ENCODE results near the gene EIF4G3.
A peak's percentile ranks its signal among the peaks of the same experiment; 100 is the strongest.

EIF4G3 gene

GRCh38 chr1:21160263-21160796 lies 16.4 kb downstream of the EIF4G3 start:
- no peak overlapping the region for H3K4me3 ChIP-seq (ENCODE audit: low read length)
- H3K36me3 ChIP-seq (ENCODE audit: control insufficient read depth, insufficient read depth, low read length) = no peaks in the 10 kb centered on the region
- no peaks in the 10 kb centered on the region for H3K27me3 ChIP-seq (ENCODE audit: control insufficient read depth, insufficient read depth, low read length)
- no peak overlapping the region for H3K27ac ChIP-seq (ENCODE audit: low read depth, low read length)
- no peaks in the 10 kb centered on the region for H3K4me1 ChIP-seq (ENCODE audit: control insufficient read depth, insufficient read depth, low read length)
- H3K9ac ChIP-seq (ENCODE audit: low read length) = no peak overlapping the region

DNA sequence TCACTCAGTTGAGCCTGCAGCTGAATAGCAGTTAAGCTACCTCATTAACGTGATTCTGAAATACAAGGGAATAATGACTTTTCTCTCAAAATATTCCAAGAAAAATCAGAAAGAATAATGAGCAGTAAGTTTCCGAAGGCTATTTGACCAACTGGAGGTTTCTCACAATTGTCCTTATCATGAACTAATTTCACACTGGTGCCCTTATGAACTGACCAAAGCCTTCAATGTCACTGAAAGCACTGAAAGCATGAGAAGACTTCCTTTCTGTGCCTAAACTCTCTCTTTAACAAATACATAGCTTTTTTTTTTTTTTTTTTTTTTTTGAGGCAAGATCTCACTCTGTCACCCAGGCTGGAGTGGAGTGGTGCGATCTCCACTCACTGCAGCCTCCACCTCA lies 18.8 kb downstream of the EIF4G3 start:
- H3K27me3 ChIP-seq (ENCODE audit: control insufficient read depth, insufficient read depth, low read length) = no peaks in the 10 kb centered on the region
- no peak overlapping the region for H3K9ac ChIP-seq (ENCODE audit: low read length)
- no peak overlapping the region for H3K27ac ChIP-seq (ENCODE audit: low read depth, low read length)
- no peaks in the 10 kb centered on the region for H3K36me3 ChIP-seq (ENCODE audit: control insufficient read depth, insufficient read depth, low read length)
- no peak overlapping the region for H3K4me3 ChIP-seq (ENCODE audit: low read length)
- no peaks in the 10 kb centered on the region for H3K4me1 ChIP-seq (ENCODE audit: control insufficient read depth, insufficient read depth, low read length)

- Histone ChIP-seq H3K4me3 (ENCODE audit: low read length) (no peak overlapping the region), H3K9ac (ENCODE audit: low read length) (no peak overlapping the region), H3K4me1 (ENCODE audit: control insufficient read depth, insufficient read depth, low read length) (peaks cover 3% of the 10 kb centered on the region), H3K36me3 (ENCODE audit: control insufficient read depth, insufficient read depth, low read length) (no peaks in the 10 kb centered on the region), H3K27me3 (ENCODE audit: control insufficient read depth, insufficient read depth, low read length) (no peaks in the 10 kb centered on the region), H3K27ac (ENCODE audit: low read depth, low read length) (no peak overlapping the region)
These were observed 19.6 kb downstream of the EIF4G3 start for GRCh38 chr1:21157054-21157453.

GRCh38 chr1:21156019-21156418 lies 20.7 kb downstream of the EIF4G3 start:
- no peak overlapping the region for H3K4me3 ChIP-seq (ENCODE audit: low read length)
- no peaks in the 10 kb centered on the region for H3K27me3 ChIP-seq (ENCODE audit: control insufficient read depth, insufficient read depth, low read length)
- no peak overlapping the region for H3K9ac ChIP-seq (ENCODE audit: low read length)
- H3K27ac ChIP-seq (ENCODE audit: low read depth, low read length) = no peak overlapping the region
- no peaks in the 10 kb centered on the region for H3K36me3 ChIP-seq (ENCODE audit: control insufficient read depth, insufficient read depth, low read length)
- peaks cover 6% of the 10 kb centered on the region for H3K4me1 ChIP-seq (ENCODE audit: control insufficient read depth, insufficient read depth, low read length)

DNA sequence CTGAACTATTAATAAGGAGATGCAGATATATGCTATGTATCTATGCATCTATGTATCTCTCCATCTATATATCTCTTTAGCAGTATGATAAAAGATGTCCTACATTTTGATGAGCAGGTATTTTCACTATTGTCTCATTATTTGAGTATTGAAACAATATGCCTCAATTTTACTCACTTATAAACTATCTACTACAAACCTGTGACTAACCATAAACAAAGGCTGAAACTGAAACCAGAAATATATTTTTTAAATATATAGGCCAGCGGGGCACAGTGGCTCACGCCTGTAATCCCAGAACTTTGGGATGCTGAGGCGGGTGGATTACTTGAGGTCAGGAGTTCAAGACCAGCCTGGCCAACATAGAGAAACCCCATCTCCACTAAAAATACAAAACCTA lies 22.0 kb downstream of the EIF4G3 start:
- Histone ChIP-seq H3K27me3 (ENCODE audit: control insufficient read depth, insufficient read depth, low read length) (no peaks in the 10 kb centered on the region), H3K9ac (ENCODE audit: low read length) (no peak overlapping the region), H3K4me3 (ENCODE audit: low read length) (no peak overlapping the region), H3K4me1 (ENCODE audit: control insufficient read depth, insufficient read depth, low read length) (peaks cover 13% of the 10 kb centered on the region), H3K36me3 (ENCODE audit: control insufficient read depth, insufficient read depth, low read length) (no peaks in the 10 kb centered on the region), H3K27ac (ENCODE audit: low read depth, low read length) (no peak overlapping the region)

GRCh38 chr1:21153388-21153787 lies 23.3 kb downstream of the EIF4G3 start:
- Histone ChIP-seq H3K4me3 (ENCODE audit: low read length) (no peak overlapping the region), H3K27me3 (ENCODE audit: control insufficient read depth, insufficient read depth, low read length) (no peaks in the 10 kb centered on the region), H3K27ac (ENCODE audit: low read depth, low read length) (no peak overlapping the region), H3K36me3 (ENCODE audit: control insufficient read depth, insufficient read depth, low read length) (no peaks in the 10 kb centered on the region), H3K9ac (ENCODE audit: low read length) (no peak overlapping the region), H3K4me1 (ENCODE audit: control insufficient read depth, insufficient read depth, low read length) (peaks cover 18% of the 10 kb centered on the region)

DNA sequence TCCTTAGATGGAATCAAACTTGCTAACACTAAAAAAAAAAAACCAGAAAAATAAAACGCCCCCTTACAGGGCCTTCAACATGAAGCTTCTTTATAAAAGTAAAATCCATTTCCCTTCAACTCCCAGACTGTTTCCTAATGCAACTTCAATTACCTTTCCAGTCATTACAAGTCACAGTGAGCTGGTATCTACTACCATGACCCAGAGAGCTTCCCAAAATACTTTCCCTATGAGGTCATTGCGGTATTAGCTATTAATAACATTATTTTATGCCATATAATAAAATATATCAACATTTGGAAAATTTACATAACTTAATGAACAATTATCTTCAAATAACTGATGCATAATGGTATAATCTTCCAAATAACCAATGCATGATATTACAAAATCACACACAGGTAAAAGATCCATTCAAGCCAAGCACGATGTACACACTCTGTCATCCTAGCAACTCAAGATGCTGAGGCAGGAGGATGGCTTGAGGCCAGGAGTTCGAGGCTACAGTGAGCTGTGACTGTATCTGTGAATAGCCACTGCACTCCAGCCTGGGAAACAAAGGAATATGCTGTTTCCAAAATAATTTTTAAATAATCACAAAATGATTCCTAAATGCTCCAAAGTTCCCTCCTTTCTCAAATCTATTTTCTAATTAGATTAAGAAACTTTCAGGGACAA lies 24.1 kb downstream of the EIF4G3 start:
- H3K4me3 ChIP-seq (ENCODE audit: low read length) = no peak overlapping the region
- no peaks in the 10 kb centered on the region for H3K27me3 ChIP-seq (ENCODE audit: control insufficient read depth, insufficient read depth, low read length)
- no peaks in the 10 kb centered on the region for H3K36me3 ChIP-seq (ENCODE audit: control insufficient read depth, insufficient read depth, low read length)
- H3K9ac ChIP-seq (ENCODE audit: low read length) = no peak overlapping the region
- peaks cover 18% of the 10 kb centered on the region for H3K4me1 ChIP-seq (ENCODE audit: control insufficient read depth, insufficient read depth, low read length)
- H3K27ac ChIP-seq (ENCODE audit: low read depth, low read length) = no peak overlapping the region

DNA sequence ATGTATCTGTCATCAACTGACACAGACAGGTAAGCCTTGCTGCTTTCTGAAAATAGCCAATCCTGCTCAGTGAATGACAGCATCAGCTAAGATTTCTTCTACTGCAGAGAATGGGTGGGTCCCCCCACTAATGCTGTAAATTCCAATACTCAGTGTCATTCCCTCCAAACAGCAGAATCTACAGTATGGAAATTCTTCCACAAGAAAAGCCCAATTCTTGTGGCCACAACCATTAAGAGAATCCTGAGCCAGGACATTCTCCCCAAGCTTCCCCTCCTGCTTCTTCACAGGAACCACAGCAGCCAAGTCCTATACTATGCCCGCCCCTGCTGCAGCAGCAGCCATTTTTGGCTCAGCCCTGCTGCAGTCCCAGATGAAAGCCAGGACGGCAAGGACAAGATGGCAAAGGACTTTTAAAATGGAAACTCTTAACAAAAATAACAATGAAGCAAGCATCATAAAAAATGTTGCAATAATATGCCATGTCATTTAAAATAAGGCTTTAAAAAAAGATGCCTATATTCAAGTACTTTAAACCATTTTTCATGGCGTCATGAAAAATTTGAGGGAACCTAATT lies 26.8 kb downstream of the EIF4G3 start:
- Histone ChIP-seq H3K36me3 (ENCODE audit: control insufficient read depth, insufficient read depth, low read length) (no peaks in the 10 kb centered on the region), H3K4me1 (ENCODE audit: control insufficient read depth, insufficient read depth, low read length) (peaks cover 18% of the 10 kb centered on the region), H3K9ac (ENCODE audit: low read length) (no peak overlapping the region), H3K27me3 (ENCODE audit: control insufficient read depth, insufficient read depth, low read length) (no peaks in the 10 kb centered on the region), H3K4me3 (ENCODE audit: low read length) (no peak overlapping the region), H3K27ac (ENCODE audit: low read depth, low read length) (peak overlapping the region; percentile 70)

DNA sequence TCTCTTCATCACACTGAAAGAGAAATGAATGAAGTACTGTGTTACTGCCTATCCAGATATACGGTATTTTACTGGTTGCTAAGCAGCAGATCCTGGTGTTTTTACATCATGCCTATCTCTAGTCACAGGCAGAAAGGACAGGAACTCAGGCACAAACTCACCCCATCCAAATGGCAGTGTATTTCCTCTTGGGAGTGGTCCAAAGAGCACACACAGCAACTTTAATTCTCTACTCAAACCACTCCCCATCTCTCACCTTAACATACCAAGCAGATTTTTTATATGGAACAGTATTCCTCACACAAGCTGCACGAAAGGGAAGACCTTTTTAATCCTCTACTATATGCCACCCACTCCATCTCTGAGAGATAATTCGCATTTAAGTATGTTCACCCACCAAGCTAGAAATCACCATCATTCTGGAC lies 27.3 kb downstream of the EIF4G3 start:
- peak overlapping the region; percentile 70 for H3K27ac ChIP-seq (ENCODE audit: low read depth, low read length)
- no peaks in the 10 kb centered on the region for H3K36me3 ChIP-seq (ENCODE audit: control insufficient read depth, insufficient read depth, low read length)
- no peak overlapping the region for H3K4me3 ChIP-seq (ENCODE audit: low read length)
- H3K4me1 ChIP-seq (ENCODE audit: control insufficient read depth, insufficient read depth, low read length) = peaks cover 18% of the 10 kb centered on the region
- no peak overlapping the region for H3K9ac ChIP-seq (ENCODE audit: low read length)
- no peaks in the 10 kb centered on the region for H3K27me3 ChIP-seq (ENCODE audit: control insufficient read depth, insufficient read depth, low read length)

- H3K27me3 ChIP-seq (ENCODE audit: control insufficient read depth, insufficient read depth, low read length) = no peaks in the 10 kb centered on the region
- no peak overlapping the region for H3K9ac ChIP-seq (ENCODE audit: low read length)
- H3K4me3 ChIP-seq (ENCODE audit: low read length) = no peak overlapping the region
- H3K36me3 ChIP-seq (ENCODE audit: control insufficient read depth, insufficient read depth, low read length) = no peaks in the 10 kb centered on the region
- H3K27ac ChIP-seq (ENCODE audit: low read depth, low read length) = no peak overlapping the region
- H3K4me1 ChIP-seq (ENCODE audit: control insufficient read depth, insufficient read depth, low read length) = peaks cover 4% of the 10 kb centered on the region
These were observed 32.9 kb downstream of the EIF4G3 start for GRCh38 chr1:21143752-21144151.

DNA sequence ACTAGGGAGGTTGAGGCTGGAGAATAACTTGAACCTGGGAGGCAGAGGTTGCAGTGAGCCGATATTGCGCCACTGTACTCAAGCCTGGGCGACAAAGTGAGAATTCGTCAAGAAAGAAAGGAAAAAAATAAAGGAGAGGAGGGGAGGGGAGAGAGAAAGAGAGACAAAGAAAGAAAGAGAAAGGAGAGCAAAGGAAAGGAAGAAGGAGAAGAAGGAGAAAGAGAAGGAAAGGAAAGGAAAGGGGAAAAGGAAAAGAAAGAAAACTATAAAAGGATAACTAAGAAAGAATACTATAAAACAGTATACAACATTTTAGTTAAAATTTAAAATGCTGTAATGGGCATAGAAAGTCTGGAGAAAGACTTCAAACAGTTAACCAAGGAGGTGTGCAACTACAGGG lies 33.6 kb downstream of the EIF4G3 start:
- H3K27me3 ChIP-seq (ENCODE audit: control insufficient read depth, insufficient read depth, low read length) = no peaks in the 10 kb centered on the region
- no peaks in the 10 kb centered on the region for H3K36me3 ChIP-seq (ENCODE audit: control insufficient read depth, insufficient read depth, low read length)
- no peak overlapping the region for H3K27ac ChIP-seq (ENCODE audit: low read depth, low read length)
- H3K4me1 ChIP-seq (ENCODE audit: control insufficient read depth, insufficient read depth, low read length) = peaks cover 4% of the 10 kb centered on the region
- no peak overlapping the region for H3K9ac ChIP-seq (ENCODE audit: low read length)
- H3K4me3 ChIP-seq (ENCODE audit: low read length) = no peak overlapping the region

- Histone ChIP-seq H3K4me3 (ENCODE audit: low read length) (no peak overlapping the region), H3K27ac (ENCODE audit: low read depth, low read length) (no peak overlapping the region), H3K4me1 (ENCODE audit: control insufficient read depth, insufficient read depth, low read length) (peaks cover 4% of the 10 kb centered on the region), H3K27me3 (ENCODE audit: control insufficient read depth, insufficient read depth, low read length) (no peaks in the 10 kb centered on the region), H3K9ac (ENCODE audit: low read length) (no peak overlapping the region), H3K36me3 (ENCODE audit: control insufficient read depth, insufficient read depth, low read length) (no peaks in the 10 kb centered on the region)
These were observed 35.7 kb downstream of the EIF4G3 start for GRCh38 chr1:21141030-21141429.

DNA sequence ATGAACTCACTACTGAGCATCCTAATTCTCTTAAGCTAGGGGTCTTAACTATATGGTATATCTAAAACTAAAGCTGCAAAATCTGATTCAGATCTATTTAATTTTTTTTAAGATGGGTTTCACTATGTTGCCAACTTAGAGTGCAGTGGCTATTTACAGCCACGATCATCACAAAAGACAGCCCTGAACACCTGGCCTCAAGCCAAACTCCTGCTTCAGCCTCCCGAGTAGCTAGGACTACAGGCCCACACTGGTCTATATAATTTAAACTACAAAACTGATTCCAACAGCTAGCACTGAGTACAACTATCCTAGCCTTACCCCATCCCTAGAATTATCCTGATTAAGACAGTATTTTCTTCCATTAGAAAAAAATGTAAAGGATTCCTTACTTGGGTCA lies 37.1 kb downstream of the EIF4G3 start:
- Histone ChIP-seq H3K9ac (ENCODE audit: low read length) (no peak overlapping the region), H3K4me3 (ENCODE audit: low read length) (no peak overlapping the region), H3K36me3 (ENCODE audit: control insufficient read depth, insufficient read depth, low read length) (no peaks in the 10 kb centered on the region), H3K27me3 (ENCODE audit: control insufficient read depth, insufficient read depth, low read length) (no peaks in the 10 kb centered on the region), H3K27ac (ENCODE audit: low read depth, low read length) (no peak overlapping the region), H3K4me1 (ENCODE audit: control insufficient read depth, insufficient read depth, low read length) (peaks cover 4% of the 10 kb centered on the region)
